GM12801 (cell line): ENCODE measurements around the gene ENOX1.

Source experiments
- TF ChIP-seq, protein P1 (sequence below): IDR thresholded peaks from one replicate; pipeline ENCODE4 v1.5.1; 2011; ENCODE audit warnings: control low read depth; ENCODE audit not compliant: insufficient read length; ENCODE audit errors: extremely low read depth

ENOX1 gene

DNA sequence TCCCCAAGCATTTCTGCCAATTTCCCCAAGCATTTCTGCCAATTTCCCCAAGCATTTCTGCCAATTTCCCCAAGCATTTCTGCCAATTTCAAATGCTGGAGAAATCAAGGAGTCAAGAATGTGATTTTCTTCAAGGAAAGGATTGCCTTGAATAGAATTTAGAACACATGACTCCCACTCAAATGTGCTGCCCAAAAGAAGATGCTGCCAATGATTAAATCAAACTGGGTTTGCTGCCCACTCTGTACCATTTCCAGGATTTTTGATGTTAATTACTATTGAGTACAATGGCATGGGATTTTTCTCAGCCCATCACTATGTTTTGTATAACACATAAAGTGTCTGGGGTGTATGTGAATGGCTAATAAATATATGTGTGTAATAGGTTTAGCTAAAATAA, 21.9 kb upstream of the ENOX1 start:
- TF ChIP-seq, protein P1, sequence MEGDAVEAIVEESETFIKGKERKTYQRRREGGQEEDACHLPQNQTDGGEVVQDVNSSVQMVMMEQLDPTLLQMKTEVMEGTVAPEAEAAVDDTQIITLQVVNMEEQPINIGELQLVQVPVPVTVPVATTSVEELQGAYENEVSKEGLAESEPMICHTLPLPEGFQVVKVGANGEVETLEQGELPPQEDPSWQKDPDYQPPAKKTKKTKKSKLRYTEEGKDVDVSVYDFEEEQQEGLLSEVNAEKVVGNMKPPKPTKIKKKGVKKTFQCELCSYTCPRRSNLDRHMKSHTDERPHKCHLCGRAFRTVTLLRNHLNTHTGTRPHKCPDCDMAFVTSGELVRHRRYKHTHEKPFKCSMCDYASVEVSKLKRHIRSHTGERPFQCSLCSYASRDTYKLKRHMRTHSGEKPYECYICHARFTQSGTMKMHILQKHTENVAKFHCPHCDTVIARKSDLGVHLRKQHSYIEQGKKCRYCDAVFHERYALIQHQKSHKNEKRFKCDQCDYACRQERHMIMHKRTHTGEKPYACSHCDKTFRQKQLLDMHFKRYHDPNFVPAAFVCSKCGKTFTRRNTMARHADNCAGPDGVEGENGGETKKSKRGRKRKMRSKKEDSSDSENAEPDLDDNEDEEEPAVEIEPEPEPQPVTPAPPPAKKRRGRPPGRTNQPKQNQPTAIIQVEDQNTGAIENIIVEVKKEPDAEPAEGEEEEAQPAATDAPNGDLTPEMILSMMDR = no peak

DNA sequence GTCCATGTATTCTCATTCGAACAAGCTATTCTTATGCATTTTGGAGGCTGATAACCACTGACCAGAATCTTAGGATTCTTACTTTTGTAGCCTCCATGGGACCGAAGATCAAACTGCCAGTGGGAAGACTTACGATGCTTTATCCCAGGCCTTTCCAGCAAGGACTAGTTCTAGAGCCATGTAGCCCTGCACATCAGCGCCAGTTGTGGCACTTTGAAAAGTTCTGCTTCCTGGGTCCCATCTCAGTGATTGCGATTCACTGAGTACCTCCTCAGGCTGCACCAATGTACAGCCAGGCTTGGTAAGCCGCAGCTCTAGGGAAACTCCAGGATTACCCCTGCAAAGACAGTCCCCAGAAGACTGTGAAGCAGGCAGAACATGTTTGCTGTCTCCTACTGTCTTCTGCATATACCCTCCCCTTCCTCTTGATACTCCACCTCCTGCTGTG, 18.9 kb upstream of the ENOX1 start:
- TF ChIP-seq, protein P1 = no peak

DNA sequence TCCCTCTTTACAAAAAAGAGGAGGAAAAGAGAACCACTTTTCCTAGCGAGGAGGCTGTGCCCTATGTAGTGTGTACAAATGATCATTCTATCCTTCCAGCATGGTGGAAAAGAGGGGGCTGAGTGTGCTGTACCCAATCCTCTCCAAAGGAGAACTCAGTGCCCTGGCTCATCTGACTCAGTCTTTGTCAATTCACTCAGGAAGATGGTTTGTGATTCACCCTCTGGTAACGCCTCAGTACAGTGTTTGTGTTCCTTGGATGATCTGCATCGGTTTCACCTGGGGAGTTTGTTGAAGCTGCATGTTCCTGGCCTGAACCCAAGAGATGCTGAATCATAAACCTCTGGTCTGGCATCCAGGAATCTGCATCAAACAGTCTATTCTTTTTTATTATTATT, 18.3 kb upstream of the ENOX1 start:
- TF ChIP-seq, protein P1 = no peak

DNA sequence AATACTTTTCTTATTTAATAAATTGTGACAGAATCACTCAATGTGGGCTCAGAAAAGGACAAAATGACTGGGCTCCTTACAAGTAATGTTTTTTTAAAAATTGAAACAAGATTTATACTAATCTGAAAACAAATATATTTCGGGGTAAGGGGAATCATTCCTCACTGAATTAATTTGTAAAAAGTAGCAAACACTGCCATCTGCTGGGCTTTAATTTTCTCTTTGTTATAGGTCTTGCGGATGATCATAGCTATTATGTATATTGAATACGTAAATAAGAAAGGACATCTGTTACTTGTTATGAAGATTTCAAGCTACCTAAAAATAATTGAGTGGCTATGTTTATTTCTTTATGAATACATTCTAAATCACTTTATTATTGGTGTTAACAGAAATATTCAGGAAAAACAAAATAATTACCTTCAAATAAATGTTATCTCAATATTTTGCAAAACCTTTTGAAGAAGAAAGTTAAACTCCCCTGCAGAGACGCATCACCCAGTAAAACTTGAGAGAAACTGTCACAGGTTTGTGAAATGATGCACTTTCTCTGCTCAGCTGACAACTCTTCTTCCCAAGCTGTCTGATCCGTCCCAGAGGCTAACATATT, 17.8 kb upstream of the ENOX1 start:
- TF ChIP-seq, protein P1 = no peak

DNA sequence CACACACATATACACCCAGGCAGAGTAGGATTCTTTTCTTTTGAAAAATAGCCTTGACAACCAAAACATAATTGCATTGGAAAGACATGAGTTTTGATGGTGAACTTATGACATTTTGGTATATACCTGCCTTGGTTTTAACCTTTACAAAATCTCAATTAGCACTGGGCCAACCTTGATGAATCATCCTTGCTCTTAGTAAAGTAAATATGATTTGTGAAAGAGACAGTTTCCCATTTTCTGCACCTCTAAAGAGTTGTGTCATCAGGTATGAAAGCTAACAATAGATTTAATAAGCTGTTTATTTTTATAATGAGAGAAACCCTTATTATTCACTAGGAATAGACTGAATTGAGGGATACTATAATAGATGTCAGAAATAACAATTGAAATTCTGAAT, 15.7 kb upstream of the ENOX1 start:
- TF ChIP-seq, protein P1 = no peak

DNA sequence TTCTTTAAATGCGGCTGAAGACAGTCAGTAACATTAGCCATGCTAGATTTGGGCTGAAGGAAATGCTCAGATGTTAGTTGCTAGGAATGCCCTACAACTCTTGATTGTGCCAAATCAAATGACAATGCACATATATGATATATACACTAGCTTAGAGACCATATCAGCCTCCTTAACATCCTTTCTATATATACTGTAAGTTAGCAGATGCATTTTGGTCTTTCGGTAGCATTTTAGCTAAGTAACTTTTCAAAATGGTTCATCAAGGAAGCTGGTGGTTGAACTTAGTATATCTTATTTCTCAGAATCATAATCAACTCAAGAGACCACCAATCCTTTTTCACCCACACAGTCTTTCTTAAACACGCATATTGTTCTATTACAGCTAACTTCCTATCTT, 14.1 kb upstream of the ENOX1 start:
- TF ChIP-seq, protein P1 = no peak

DNA sequence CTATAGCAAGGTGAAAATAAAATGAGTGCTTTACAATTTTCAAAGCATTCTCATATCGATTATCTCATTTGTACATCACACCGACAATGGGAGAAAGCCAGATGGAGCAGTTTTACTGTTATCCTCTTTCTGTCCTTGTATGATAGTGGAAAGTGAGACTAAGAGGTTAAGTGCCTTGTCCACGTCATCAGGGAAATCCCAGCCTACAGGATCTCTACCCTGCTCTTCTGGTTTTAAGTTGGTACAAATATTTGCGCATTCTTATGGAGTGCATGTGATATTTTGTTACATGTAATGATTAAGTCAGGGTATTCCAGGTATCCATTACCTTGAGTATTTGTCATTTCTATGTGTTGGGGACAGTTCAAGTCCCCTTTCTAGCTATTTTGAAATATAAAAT, 12.4 kb upstream of the ENOX1 start:
- TF ChIP-seq, protein P1 = no peak
